ENCODE data around the gene RPS5. TPM values are rescaled to one million over a fixed set of nuclear protein-coding genes. Genes with fewer than 3 reads are reported as not detected.
"Not testable (repeated sequence)": the region's sequence is repeated elsewhere in the genome, so short reads cannot be mapped to it uniquely, and the experiment has no call there.

Gene RPS5
- total RNA-seq: 1,000 to 10,000 TPM in 1 of 4 donors, 100 to 1,000 TPM in 3; 428 to 1,258 (median 517) TPM

- H3K27me3 ChIP-seq: no peaks in the 10 kb centered on the region
- peaks cover 0 to 27% (median 0%) of the 10 kb centered on the region in 3 donors for H3K36me3 ChIP-seq
- TF ChIP-seq POLR2A (IDR thresholded peaks at IDR 0.05) (peak; percentile 59 to 66), CTCF (IDR thresholded peaks at IDR 0.05) (no peak)
- H3K4me3 ChIP-seq: peak within 1 kb of the TSS; percentile 72 to 82 (median 79)
- peaks cover 0 to 24% (median 19%) of the 10 kb centered on the region in 4 donors for H3K4me1 ChIP-seq
- no peaks in the 10 kb centered on the region for H3K9me3 ChIP-seq
- peak; percentile 96 to 98 (median 96) for DNase-seq
- peak within 1 kb of the TSS; percentile 96 to 98 (median 98) for H3K27ac ChIP-seq
These were observed at the start of gene RPS5 for GRCh38 chr19:58386576-58387337. Gene RPS5, plus strand, starts transcription at chr19:58387269. Its CDS starts 869 bp downstream, at chr19:58388138.

- Histone ChIP-seq H3K27ac (no peak overlapping the region), H3K36me3 (peaks cover 0 to 41% (median 0%) of the 10 kb centered on the region in 3 donors), H3K4me1 (no peaks in the 10 kb centered on the region), H3K27me3 (no peaks in the 10 kb centered on the region), H3K4me3 (no peak overlapping the region), H3K9me3 (no peaks in the 10 kb centered on the region)
- no peak for DNase-seq
- TF ChIP-seq POLR2A (IDR thresholded peaks at IDR 0.05): no peak
- TF ChIP-seq CTCF (IDR thresholded peaks at IDR 0.05): no peak
These were observed 48.7 kb upstream of the RPS5 start for GRCh38 chr19:58338336-58338735.

- no peak for DNase-seq
These were observed 48.1 kb upstream of the RPS5 start for GRCh38 chr19:58338825-58339558.

GRCh38 chr19:58345558-58345957, 41.5 kb upstream of the RPS5 start:
- Histone ChIP-seq H3K36me3 (no peaks in the 10 kb centered on the region), H3K4me1 (peaks cover 0 to 8% (median 2%) of the 10 kb centered on the region in 4 donors), H3K9me3 (no peaks in the 10 kb centered on the region), H3K27me3 (no peaks in the 10 kb centered on the region), H3K27ac (no peak overlapping the region), H3K4me3 (no peak overlapping the region)
- TF ChIP-seq CTCF (IDR thresholded peaks at IDR 0.05) (no peak), POLR2A (IDR thresholded peaks at IDR 0.05) (no peak)
- no peak for DNase-seq

More at GRCh38 chr19:58338825-58339558, 48.1 kb upstream of the RPS5 start:
- TF ChIP-seq POLR2A (IDR thresholded peaks at IDR 0.05): no peak
- TF ChIP-seq CTCF (IDR thresholded peaks at IDR 0.05): no peak
- Histone ChIP-seq H3K9me3 (no peaks in the 10 kb centered on the region), H3K27me3 (no peaks in the 10 kb centered on the region), H3K4me1 (no peaks in the 10 kb centered on the region), H3K36me3 (peaks cover 0 to 41% (median 0%) of the 10 kb centered on the region in 3 donors), H3K4me3 (no peak overlapping the region), H3K27ac (no peak overlapping the region)

- Histone ChIP-seq H3K4me1 (peaks cover 0 to 11% (median 2%) of the 10 kb centered on the region in 4 donors), H3K36me3 (no peaks in the 10 kb centered on the region), H3K9me3 (no peaks in the 10 kb centered on the region), H3K27ac (peak overlapping the region; percentile 75 to 84 (median 77)), H3K27me3 (no peaks in the 10 kb centered on the region), H3K4me3 (peak overlapping the region; percentile 56 to 71 (median 64))
- peak; percentile 66 to 88 (median 79) for DNase-seq
- TF ChIP-seq POLR2A (IDR thresholded peaks at IDR 0.05): no peak
- no peak for TF ChIP-seq CTCF (IDR thresholded peaks at IDR 0.05)
These were observed 39.8 kb upstream of the RPS5 start for GRCh38 chr19:58346961-58347929.

- not testable (repeated sequence) for H3K9me3 ChIP-seq, H3K27me3 ChIP-seq, H3K36me3 ChIP-seq, DNase-seq
- H3K27ac ChIP-seq: peak overlapping the region; percentile 20 to 84 (median 77)
- peak overlapping the region; percentile 56 to 71 (median 64) for H3K4me3 ChIP-seq
- peaks cover 0 to 11% (median 2%) of the 10 kb centered on the region in 4 donors for H3K4me1 ChIP-seq
These were observed 39.0 kb upstream of the RPS5 start for GRCh38 chr19:58348080-58348479.
